ENCODE data around the gene CCDC102A. TPM values are rescaled to one million over a fixed set of nuclear protein-coding genes. Genes with fewer than 3 reads are reported as not detected.
"Not testable (repeated sequence)": the region's sequence is repeated elsewhere in the genome, so short reads cannot be mapped to it uniquely, and the experiment has no call there.

Gene CCDC102A
- total and polyA plus RNA-seq, 10 of the 15 experiments (the other 5 are each of a cell fraction or from before 2014, with no cell fraction given): 0.03 to 5.9 (median 2.4) TPM

DNA sequence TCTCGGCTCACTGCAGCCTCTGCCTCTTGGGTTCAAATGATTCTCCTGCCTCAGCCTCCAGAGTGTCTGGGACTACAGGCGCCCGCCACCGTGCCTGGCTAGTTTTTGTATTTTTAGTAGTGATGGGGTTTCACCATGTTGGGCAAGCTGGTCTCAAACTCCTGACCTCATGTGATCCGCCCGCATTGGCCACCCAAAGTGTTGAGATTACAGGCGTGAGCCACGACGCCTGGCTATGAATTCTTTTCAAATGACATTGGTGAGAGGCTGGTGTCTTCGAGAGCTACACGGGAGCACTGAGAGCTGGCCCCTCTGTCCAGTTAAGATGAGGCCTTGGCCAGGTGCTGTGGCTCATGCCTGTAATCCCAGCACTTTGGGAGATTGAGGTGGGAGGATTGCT lies 36.4 kb downstream of the CCDC102A start:
- intact Hi-C loops (cut with micrococcal nuclease; ENCODE audit: unreplicated experiment); H3K79me2 ChIP-seq (ENCODE audit: control insufficient read depth, insufficient read depth, low read length); H3K4me3 ChIP-seq; FAIRE-seq; ATAC-seq; RAD21 ChIA-PET (ENCODE audit: unreplicated experiment); H3K36me3 ChIP-seq (ENCODE audit: control insufficient read depth in 2 of 2, insufficient read depth in 2 of 2, low read length in 1 of 2); in situ Hi-C loops (cut with MboI); H2AFZ ChIP-seq (ENCODE audit: control insufficient read depth, low read depth, low read length); H3K4me1 ChIP-seq (ENCODE audit: control insufficient read depth, insufficient read depth, low read length); BruUV-seq (replicated peaks); H3K27me3 ChIP-seq (replicated peaks in 1 of 2; ENCODE audit: control insufficient read depth in 2 of 2, insufficient read depth in 2 of 2, low read length in 1 of 2); H3K9ac ChIP-seq (ENCODE audit: control insufficient read depth, insufficient read depth, low read length); DNase-seq (ENCODE audit: low read depth, low spot score); H4K20me1 ChIP-seq (ENCODE audit: control insufficient read depth, insufficient read depth); H3K4me2 ChIP-seq (ENCODE audit: control insufficient read depth, insufficient read depth); H3K9me3 ChIP-seq (replicated peaks; ENCODE audit: control insufficient read depth, insufficient read depth, low read length); H3K27ac ChIP-seq (ENCODE audit: control insufficient read depth, insufficient read depth): not testable (repeated sequence)
- WGBS (ENCODE audit: insufficient coverage, insufficient replicate concordance, low lambda C conversion rate, missing lambda C conversion rate): 54% methylated on average over 10 of the region's 11 CpGs
- ChIA-PET SMC1A (ENCODE audit: uncharacterized antibody, unreplicated experiment) (interaction anchor here (1.2 to 1.5 kb wide), 2 partner anchors 20 to 23 kb away, joined by 3 to 6 read pairs; no protein-coding TSS in a partner anchor), CTCF (interaction anchor here (1.1 kb wide), 1 partner anchor 18 kb away, joined by 3 read pairs; no protein-coding TSS in a partner anchor), POLR2A (interaction anchor here (0.7 to 1.0 kb wide), 2 partner anchors 53 to 1144 kb away, joined by 4 read pairs; partner anchors contain the start of genes CIAPIN1 and COQ9)

DNA sequence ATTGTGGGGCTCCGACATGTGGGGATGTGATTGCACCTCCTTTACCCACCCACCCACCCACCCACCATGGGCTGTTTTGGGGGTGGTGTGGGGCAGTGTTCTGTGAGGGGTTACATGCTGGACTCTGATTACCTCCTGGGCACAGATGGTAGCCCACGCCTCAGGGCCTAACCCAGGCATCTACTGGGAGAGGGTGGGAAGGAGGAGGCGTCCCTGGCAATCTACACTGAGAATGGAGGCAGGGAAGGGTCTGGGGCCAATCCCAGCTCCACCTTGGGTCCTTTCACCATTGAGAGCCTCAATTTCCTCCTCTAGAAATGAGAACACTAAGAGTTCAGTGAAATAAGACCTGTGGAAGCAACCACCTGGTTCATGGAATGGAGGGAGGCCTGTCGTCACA lies 38.3 kb downstream of the CCDC102A start:
- intact Hi-C loops (cut with micrococcal nuclease; ENCODE audit: unreplicated experiment) (no loop called here), in situ Hi-C loops (cut with MboI) (no loop called here)
- H3K4me2 ChIP-seq (ENCODE audit: control insufficient read depth, insufficient read depth): no peak overlapping the region
- H2AFZ ChIP-seq (ENCODE audit: control insufficient read depth, low read depth, low read length): no peak overlapping the region
- 3% methylated on average over 4 of the region's 4 CpGs for WGBS (ENCODE audit: insufficient coverage, insufficient replicate concordance, low lambda C conversion rate, missing lambda C conversion rate)
- BruUV-seq (replicated peaks): no TSS peak
- FAIRE-seq (no peak), DNase-seq (ENCODE audit: low read depth, low spot score) (no peak), ATAC-seq (no peak)
- no peaks in the 10 kb centered on the region for H3K36me3 ChIP-seq (ENCODE audit: control insufficient read depth in 2 of 2, insufficient read depth in 2 of 2, low read length in 1 of 2)
- no peaks in the 10 kb centered on the region for H3K9me3 ChIP-seq (replicated peaks; ENCODE audit: control insufficient read depth, insufficient read depth, low read length)
- CTCF ChIA-PET: no interaction called here
- H4K20me1 ChIP-seq (ENCODE audit: control insufficient read depth, insufficient read depth): no peaks in the 10 kb centered on the region
- H3K4me3 ChIP-seq: no peak overlapping the region
- TF ChIP-seq NFYB (IDR thresholded peaks at IDR 0.05; ENCODE audit: insufficient read depth, low read depth, low read length) (no peak), MTA3 (IDR thresholded peaks at IDR 0.05; ENCODE audit: borderline replicate concordance, low read length) (no peak), MYB (IDR thresholded peaks at IDR 0.05; ENCODE audit: borderline replicate concordance, low read depth, low read length) (no peak), GABPA (IDR thresholded peaks at IDR 0.05; ENCODE audit: low read depth) (no peak), SP1 (IDR thresholded peaks at IDR 0.05; ENCODE audit: low read depth, low read length) (no peak), PAX5 (IDR thresholded peaks at IDR 0.05; ENCODE audit: borderline replicate concordance, low read depth, low read length) (no peak), TARDBP (IDR thresholded peaks at IDR 0.05; ENCODE audit: borderline replicate concordance) (no peak)
- TF ChIP-seq, protein P1, sequence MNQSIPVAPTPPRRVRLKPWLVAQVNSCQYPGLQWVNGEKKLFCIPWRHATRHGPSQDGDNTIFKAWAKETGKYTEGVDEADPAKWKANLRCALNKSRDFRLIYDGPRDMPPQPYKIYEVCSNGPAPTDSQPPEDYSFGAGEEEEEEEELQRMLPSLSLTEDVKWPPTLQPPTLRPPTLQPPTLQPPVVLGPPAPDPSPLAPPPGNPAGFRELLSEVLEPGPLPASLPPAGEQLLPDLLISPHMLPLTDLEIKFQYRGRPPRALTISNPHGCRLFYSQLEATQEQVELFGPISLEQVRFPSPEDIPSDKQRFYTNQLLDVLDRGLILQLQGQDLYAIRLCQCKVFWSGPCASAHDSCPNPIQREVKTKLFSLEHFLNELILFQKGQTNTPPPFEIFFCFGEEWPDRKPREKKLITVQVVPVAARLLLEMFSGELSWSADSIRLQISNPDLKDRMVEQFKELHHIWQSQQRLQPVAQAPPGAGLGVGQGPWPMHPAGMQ (IDR thresholded peaks at IDR 0.05; ENCODE audit: borderline replicate concordance): no peak
- TF ChIP-seq, protein P2, sequence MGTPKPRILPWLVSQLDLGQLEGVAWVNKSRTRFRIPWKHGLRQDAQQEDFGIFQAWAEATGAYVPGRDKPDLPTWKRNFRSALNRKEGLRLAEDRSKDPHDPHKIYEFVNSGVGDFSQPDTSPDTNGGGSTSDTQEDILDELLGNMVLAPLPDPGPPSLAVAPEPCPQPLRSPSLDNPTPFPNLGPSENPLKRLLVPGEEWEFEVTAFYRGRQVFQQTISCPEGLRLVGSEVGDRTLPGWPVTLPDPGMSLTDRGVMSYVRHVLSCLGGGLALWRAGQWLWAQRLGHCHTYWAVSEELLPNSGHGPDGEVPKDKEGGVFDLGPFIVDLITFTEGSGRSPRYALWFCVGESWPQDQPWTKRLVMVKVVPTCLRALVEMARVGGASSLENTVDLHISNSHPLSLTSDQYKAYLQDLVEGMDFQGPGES (IDR thresholded peaks at IDR 0.05): no peak
- H3K27ac ChIP-seq (ENCODE audit: control insufficient read depth, insufficient read depth): no peak overlapping the region
- RAD21 ChIA-PET (ENCODE audit: unreplicated experiment): no interaction called here
- POLR2A ChIA-PET: no interaction called here
- H3K4me1 ChIP-seq (ENCODE audit: control insufficient read depth, insufficient read depth, low read length): no peaks in the 10 kb centered on the region
- SMC1A ChIA-PET (ENCODE audit: uncharacterized antibody, unreplicated experiment): no interaction called here
- H3K27me3 ChIP-seq (replicated peaks in 1 of 2; ENCODE audit: control insufficient read depth in 2 of 2, insufficient read depth in 2 of 2, low read length in 1 of 2): no peaks in the 10 kb centered on the region; a peak in 1 of 4 replicates
- H3K79me2 ChIP-seq (ENCODE audit: control insufficient read depth, insufficient read depth, low read length): no peaks in the 10 kb centered on the region
- no peak overlapping the region for H3K9ac ChIP-seq (ENCODE audit: control insufficient read depth, insufficient read depth, low read length)

Measured in GM12878 (cell line).